GM18909 (cell line): ENCODE results near the gene DIS3L2.
"Not testable (repeated sequence)": the region's sequence is repeated elsewhere in the genome, so short reads cannot be mapped to it uniquely, and the experiment has no call there.

Source experiments
- ATAC-seq: cut with Tn5 transposase; IDR thresholded peaks from one replicate; pipeline ENCODE4 v1.9.1; 2021; ENCODE audit warnings: mild to moderate bottlenecking; ENCODE audit not compliant: unreplicated experiment, poor library complexity

DIS3L2 gene

DNA sequence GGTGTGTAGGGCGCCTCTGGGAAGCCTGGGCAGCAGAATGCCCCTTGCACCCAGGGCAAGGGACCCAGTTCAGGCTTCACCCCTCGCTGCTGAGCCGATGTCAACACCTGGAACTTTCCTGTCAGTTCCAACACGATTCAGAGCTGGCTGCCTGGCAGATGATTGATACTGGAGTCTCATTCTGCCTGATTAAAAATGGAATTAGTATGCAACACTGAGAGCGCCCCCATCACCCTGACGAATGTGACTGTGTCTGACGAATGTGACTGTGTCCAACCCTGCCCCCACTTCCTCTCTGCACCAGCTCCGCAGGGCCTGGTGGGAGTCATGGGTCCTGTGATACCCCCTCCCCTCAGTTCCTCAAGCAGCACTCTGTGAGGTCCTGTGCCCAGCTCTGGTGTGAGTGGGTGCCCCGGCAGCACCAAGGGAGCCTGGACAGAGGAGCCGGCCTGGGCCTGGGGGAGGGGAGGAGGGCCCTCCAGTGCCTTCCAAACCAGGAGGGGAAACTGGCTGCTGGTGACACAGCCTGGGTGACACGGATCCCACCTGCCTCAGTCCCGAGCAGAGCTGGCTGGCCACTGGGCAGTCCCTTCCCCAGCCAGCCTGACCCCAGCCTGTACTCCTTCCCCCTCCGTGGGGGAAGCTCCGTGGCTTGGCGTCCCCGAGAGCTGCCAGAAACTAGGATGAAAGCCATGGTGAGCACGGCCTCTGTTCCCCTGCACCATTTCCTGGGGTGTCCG lies 375.6 kb downstream of the DIS3L2 start:
- no peak for ATAC-seq

DNA sequence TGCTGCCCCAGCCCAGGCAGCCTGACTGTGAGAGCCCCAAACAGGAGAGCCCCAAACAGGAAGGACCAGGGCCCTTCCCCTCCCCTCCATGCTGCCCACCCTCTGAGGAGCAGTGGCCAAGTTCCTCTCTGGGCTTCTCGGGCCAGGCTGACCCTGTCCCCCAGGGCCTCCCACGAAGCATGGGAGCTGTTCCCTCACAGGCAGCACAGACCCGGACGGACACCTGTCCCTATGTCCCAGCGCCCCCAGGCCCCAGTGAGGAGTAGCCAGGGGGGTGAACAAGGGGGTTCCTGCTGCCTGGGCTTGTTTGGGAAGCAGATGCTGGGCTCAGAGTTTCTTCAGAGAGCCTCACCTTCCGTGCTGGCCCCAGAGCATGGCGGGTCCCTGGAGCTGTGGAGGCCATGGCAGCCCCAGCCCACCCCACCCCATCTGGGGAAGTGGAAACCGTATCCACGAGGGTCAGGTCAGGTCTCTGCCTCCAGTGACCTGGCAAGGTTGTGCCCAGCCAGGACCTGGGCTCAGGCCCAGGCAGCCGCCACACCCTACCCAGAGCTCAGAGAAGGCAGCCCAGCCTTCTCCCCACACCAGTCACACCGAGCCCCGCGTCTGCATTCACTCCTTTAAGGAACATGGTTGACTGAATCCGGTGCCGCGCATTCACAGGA lies 376.7 kb downstream of the DIS3L2 start:
- not testable (repeated sequence) for ATAC-seq

DNA sequence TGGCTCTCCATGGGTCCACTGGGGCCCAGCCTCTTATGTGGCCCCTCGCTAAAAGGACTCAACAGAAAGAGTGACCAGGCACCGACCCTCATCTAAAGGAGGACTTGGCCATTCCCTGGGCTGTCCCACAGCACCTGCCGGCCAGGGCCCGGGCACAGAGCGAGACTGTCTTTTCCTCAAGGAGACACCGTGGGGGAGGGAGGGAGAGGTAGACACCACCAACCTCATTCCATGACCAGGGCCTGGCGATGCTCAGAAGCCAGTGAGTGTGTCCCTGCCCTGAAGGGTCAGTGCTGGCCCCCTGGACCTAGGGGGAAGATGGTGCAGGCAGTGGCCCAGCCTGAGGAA lies 377.2 kb downstream of the DIS3L2 start:
- no peak for ATAC-seq

DNA sequence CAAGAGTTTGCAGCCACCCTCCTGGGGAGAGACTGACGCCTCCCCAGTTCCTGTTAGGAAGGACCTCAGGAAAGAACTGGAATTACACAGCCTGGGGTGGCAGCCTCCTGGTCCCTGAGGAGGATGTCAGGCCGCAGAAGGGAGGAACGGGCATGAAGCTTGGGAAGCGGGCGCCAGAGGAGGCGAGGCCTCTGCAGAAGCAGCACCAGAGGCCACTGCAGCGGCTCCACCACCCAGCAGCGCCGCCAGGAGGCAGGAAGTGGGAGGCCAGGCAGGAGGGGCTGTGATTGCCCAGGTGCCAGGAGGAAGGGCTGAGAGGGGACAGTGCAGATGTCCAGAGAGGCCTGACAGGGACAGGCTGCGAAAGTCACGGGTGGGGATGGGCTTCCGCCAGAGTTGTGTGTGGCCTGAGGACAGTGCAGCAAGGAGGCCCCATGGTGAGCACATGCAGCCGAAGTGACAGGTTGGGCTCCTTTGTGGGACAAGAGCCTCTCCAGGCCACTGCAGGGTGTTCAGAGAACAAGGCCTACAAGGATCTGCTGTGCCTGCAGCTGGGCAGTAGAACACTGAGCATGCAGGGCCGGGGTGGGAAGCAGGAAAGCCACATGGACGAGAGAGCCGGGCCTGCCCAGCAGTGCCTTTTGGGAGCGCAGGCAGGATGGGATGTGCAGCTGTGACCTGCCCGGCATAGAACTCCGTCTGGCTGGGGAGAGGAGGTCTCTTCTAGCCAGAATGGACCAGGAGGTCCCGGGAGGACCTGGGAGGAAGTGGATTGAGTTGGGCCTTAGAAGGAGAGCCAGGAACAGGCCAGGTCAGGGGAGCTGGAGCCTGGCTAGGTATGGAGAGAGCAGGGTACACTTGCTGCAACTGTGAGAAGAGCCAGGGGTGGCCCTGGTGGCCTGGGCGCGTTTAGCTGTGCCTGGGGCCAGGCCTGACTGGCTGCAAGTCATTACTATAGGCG lies 377.9 kb downstream of the DIS3L2 start:
- no peak for ATAC-seq

DNA sequence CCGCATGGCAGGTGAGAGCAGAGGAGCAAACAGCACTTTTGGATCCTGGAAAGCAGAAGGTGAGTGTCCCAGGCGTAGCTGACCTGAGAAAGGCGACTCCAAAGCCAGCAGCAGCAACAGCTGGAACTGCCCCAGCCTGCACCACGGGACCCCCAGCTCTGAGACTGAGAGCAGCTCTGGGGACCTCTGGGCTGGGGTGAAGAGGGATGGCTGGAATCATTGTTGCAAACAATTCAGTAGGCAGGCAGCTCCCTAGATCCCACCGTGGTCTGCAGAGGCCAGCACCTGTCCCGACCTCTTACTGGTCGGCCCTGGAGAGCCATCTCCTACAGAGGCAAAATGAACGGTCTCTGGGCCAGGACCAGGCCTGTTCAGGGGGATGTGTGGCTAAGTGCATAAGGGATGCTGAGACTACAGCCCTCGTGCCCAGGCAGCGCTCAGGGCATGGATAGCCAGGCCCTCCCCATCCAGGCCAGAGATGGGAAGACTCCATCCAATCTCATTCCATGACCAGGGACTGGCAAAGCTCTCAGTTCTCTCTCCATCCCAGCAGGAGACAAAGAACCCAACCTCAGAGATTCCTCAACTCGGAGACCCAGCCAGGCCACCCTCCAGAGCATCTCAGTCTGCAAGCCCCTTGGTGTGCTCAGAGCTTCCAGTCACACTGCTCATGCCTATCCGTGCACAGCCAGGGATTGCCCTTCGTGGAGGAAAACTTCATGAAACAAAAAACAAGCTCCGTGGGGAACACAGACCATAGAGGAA lies 378.8 kb downstream of the DIS3L2 start:
- ATAC-seq = no peak

DNA sequence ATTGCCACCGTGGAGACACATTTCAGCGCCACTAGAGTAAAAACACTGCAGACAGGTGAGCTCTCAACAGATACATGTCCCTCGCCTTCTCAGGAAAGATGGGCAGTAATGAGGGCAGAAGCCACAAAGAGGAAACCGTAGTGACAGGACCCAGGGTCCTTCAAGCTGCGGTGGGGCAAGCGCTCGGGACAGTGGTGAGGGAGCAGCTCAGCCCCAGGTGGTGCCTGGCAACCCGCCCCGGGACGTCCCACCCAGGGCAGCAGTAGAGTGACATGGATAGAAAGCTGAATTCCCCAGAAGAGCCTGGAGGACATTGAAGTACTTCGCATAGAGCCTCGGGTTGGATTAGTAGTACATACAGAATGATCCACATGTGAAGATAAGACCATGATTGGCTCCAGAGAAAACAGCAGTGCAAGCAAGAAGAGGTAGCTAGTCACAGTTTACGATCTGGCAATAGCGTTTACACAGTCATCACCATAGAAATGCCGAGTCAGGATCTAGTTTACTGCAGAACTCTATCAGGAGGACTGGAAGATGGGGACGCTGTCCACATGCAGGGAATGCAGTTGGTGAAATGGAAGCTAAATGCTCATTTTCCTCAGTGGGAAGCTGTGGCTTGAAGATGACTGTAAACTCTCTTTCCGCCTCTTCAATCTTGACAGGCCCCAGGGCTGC lies 379.7 kb downstream of the DIS3L2 start:
- ATAC-seq = no peak

DNA sequence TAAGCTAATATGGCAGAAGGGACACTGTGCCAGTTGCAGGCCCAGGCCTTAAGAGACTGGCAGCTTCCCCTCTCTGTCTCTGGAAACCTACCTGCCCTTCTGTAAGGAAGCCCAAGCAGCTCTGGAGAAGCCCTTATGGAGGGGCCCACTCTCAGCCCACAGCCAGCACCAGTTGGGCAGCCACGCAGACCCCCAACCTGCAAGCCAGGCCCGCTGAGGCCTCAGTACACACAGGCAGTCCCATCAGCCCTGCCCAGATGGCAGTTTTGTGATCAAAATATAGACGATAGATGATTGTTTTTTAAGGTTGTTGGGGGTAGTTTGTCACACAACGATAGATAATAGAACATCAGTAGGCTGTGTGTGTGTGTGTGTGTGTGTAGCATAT lies 380.2 kb downstream of the DIS3L2 start:
- no peak for ATAC-seq

DNA sequence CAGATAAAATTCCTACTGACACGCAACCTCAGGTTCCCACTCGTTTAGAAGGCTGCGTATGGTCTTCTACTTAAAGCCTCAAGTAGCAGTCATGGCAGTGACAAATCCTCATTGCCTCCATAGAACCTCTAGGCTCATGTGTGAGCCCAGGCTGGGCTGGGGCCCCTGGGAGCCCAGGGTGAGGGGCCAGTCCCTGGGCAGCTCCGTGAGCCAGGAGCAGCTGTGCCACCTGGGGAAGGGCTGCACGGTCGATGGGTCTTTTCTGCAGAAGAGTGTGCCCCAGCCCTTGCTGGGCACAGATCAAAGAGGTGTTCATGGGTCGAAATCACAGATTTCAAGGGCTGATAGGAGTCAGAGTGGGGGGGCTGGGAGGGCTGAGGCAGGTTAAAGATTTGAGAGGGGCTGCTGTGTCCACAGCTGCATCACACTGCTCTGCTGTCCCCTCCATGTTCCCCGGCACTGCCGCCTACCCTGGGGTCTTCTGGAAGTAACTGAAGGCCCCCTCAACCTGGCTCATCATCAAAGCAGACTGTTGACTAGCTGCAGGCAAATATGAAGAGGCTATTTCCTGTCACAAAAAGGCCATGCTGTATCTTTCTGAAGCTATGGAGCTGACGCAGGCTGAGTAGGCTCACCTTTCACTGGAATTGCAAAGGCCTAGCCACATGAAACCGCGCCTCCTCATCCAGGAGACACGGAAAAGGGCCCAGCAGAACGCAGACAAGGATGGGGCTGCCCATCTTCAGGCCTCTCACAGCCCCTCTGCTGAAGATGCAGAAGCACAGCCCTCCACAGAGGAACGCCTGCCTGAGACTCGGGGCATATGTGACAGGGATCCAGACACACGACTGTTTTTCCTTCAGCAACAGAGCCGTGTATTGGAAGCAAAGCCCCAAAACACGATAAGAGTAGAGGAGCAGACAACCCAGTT lies 381.4 kb downstream of the DIS3L2 start:
- ATAC-seq = no peak

DNA sequence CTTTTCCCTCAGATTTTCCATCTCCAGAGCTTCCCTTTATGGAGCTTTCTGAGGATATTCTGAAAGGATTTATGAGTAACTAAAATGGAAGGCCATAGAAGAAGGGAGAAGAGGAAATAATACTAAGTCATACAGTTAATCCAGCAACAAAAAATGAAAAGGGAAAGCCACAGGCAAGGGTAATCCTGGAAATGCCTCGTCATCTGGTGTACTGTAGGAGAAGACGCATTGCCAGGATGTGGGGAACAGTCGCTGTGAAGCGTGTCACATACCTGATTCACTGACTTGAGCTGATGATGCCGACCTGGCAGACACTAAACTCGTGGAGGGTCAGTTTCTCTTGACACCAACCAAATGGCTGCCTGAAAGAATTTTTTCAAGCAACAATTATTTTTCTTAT lies 382.3 kb downstream of the DIS3L2 start:
- ATAC-seq = no peak

DNA sequence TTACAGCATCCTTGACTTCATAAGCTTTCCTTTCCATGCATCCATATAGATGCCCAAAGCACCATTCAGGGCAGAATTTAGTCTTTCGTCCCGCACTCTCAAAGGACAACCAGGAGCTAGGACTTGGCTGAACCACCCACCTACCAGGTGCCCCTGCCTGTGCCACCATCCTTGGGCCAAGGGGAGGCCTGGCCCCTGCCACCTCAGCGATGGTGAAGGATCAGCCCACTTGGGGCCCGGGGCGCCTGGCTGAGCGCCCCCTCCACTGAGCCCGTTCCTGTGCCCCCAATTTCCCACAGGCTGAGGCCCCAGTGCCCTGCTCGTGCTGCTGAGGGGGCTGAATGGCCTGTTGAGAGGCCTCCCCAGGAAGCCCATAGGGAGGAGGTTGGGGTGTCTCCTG lies 383.7 kb downstream of the DIS3L2 start:
- no peak for ATAC-seq

DNA sequence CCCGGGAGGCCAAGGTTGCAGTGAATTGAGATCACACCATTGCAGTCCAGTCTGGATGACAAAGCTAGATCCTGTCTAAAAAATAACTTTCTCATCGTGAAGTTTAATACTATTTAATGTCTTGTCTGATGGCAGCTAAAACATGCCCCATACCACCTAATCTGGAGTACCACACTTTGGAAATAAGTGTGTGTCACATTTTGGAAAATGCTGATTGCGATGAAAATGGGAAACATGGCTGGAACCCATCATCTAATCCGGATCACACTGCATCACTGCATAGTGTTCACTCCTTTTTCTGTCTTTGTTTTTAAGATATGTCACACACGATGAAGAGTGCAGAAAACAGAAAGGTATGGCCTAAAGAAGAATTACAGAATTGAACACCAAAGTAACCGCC lies 385.9 kb downstream of the DIS3L2 start:
- no peak for ATAC-seq

DNA sequence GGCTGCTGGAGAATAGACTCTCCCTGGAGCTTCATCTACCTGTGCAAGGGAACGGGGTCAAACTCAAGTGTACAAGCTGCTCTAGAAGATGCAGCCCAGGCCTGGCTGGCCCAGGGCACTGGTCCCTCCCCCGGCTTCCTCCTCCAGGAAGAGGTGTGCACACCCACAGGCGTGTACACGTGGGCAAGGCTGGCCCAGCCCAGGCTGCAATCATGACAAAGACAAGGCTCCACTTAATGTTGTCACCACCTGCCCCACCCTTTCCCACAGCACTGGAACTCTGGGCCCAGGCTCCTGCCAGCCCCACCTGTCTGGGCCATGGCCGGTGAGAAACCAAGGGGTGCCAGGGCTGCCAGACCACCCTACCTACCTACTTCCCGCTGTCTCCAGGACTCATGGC lies 387.4 kb downstream of the DIS3L2 start:
- ATAC-seq = no peak

DNA sequence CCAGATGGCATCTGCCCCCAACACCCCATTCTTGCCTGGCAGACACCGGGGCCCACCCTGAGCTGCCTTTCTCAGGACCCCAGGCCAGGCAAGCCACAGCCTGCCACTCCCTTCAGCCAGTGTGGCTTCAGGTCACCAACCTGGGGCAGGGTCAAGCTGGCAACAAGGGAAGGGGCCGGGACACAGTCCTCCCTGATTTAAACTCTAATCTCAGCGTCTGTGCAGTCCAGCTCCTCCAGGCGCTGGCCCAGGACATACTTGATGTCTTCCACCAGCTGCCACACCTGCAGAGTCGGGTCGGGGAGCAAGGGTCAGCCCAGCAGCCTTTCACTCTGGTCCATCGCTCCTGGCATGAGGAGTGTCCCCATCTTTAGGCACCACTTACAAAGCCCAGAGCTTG lies 388.0 kb downstream of the DIS3L2 start:
- no peak for ATAC-seq

DNA sequence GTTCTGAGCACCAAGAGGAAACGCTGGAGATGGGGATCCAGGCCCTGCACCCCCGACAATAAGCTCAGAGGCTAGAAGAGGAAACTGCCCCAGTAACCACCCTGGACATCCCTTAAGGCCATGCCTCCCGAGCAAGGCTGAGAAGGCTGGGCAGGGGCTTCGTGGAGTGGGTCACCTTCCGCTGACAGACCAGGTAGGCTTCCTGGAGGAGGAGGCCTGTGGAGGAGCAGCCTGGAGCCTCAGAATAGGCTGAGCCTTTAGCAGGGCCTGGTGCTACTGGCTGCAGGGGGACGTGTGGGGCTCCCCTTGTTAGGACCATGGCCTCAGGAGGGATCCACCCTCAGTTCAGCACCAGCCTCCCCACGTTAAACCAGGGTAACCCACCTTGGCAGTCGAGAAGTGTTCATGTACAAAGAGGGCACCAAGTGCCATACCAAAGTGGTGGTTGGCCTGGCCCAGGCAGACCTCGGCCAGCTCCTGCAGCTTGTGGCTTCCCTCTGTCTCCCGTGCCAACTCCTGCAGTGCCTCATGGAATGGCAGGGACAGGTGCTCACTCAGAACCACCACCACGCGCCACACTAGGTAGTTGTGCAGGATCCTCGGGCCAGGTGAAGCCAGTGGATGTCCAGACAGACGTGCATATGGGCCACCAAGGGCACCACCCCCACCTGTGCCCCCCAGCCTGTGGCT lies 388.6 kb downstream of the DIS3L2 start:
- ATAC-seq = no peak

DNA sequence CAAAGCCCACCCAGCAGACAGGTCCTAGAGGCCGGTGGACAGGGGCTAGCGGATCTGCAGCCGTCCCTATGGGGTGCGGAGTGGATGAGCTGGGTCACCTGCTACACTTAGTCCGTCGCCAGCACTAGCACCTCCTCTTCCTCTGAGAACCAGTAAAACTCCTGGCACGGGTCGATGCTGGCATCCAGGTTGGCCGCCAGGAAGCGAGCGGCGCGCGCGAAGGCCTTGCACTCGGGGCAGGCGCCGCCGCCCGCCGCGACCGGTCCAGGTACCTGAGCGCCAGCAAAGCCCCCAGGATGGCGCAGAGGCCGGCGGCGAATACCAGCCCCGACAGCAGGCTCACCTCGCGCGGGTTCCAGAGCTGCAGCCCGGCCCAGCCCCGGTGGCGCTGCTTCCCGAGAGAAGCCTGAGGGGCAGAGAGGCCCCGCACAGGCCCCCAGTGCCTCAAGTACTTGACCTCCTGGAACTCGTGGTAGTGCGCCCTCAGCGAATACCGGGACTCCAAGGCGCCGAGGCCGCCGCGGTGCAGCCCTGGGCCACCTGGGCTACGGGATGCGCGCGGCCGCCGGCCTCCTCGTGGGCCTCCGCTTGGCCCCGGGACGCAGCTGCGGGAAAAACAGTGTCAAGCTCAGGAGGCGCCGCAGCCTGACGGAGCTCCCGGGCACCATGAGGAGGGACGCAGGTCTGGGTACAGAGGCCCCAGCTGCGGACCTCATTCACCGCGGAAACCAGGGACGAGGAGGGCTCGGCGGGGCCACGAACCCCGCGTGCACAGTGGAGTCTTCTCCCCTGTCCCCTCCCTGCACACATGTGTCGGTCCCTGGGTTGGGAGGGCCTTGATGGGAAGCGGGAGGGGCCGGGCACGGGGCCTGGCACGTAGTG lies 389.5 kb downstream of the DIS3L2 start:
- no peak for ATAC-seq

DNA sequence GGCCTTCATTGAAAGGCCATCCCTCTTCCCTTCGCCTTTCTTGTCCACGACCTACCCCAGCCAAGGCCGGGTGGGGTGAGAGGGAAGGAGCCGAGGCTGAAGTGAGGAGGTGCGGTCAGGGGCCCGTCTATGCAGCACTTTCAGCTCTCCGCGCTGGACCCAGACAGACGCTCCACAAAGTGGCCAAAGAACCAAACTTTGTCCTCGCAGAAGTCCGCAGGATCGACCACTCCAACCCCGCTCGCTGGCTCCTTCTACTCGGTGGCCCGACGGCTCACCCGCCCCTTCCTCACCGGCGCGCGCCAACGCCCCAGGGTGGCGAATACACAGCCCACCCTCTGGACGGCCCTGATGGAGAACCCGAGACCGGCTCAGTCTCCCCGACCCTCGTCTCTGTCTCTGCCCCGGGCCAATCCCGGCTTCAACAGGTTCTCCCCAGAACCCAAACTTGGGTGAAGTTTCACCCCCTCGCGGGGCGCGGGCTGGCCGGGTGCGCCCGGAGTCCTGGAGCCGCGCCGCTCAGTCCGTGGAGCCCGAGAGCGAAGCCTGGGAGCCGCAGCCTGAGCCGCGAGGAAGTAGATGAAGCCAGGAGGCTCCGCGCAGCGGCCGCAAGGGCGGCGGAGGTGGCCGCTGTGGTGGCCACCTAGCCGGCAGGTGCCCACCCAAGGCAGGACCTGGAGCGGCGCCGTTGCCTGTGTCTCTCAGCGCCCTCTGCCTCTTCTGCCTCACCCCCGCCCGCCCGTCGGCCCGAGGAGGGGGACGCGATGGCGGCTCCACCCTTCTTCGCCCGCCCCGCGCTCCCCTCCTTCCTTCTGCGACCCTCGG lies 390.4 kb downstream of the DIS3L2 start:
- ATAC-seq = no peak
